ENCODE measurements around the gene PHYHD1.

Gene PHYHD1

GRCh38 chr9:128972956-128973355, 52.2 kb downstream of the PHYHD1 start:
- no peak for DNase-seq (ENCODE audit: low spot score)

DNA sequence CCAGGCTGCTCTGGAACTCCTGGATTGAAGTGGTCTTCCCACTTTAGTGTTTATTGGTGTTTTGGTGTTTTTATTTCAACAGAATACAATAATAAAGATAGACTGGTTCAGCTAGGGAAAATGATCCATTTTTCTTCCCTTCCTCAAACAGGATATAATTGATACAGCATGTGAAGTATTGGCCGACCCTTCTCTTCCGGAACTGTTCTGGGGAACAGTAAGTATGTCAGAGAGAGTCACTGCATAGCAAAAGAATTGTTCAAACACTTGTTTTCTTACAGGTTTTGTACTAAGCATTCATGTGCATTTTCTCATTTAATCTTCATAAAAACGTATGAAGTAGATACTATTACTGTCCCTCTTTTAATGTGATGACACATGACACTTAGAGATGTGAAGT, 58.3 kb downstream of the PHYHD1 start:
- no peak for DNase-seq (ENCODE audit: low spot score)

- no peak for DNase-seq (ENCODE audit: low spot score)
Observed at GRCh38 chr9:128983536-128983935, 62.8 kb downstream of the PHYHD1 start.

GRCh38 chr9:128986671-128987070, 65.9 kb downstream of the PHYHD1 start:
- no peak for DNase-seq (ENCODE audit: low spot score)

GRCh38 chr9:128987805-128988204, 67.0 kb downstream of the PHYHD1 start:
- no peak for DNase-seq (ENCODE audit: low spot score)

Data from NAMALWA (cell line).